ENCODE measurements around the gene ZBTB16.

- no peak for TF ChIP-seq REST (IDR thresholded peaks at IDR 0.05; ENCODE audit: insufficient read depth in 1 of 2, low read depth in 2 of 2, low read length in 1 of 2)
- no peak for TF ChIP-seq CTCF (IDR thresholded peaks at IDR 0.05)
Measured at GRCh38 chr11:114056409-114056808, 3.1 kb upstream of the ZBTB16 start.

Data from Panc1 (cell line).